T-helper 17 cell (primary cell): ENCODE results near the gene CXorf66. TPM values are rescaled to one million over a fixed set of nuclear protein-coding genes. Genes with fewer than 3 reads are reported as not detected.

Experiments
- ATAC-seq: fragments of 150-1000 bp; cut with Tn5 transposase; 2 replicates; pipeline ENCODE4 v1.10.0; 2021; ENCODE audit warnings: mild to moderate bottlenecking, moderate library complexity
- DNase-seq, 3 donors: peaks; one replicate each; pipeline versions ENCODE4 v3.0.0 to v3.0.0-alpha.2; 2020 to 2021
- H3K9me3 ChIP-seq: one replicate; pipeline ENCODE4 v1.7.0; 2013; ENCODE audit warnings: low read length, mild to moderate bottlenecking; ENCODE audit not compliant: control insufficient read depth, poor library complexity, severe bottlenecking
- H3K27ac Mint-ChIP-seq: one replicate; pipeline ENCODE4 v1.8.0; 2022; ENCODE audit warnings: mild to moderate bottlenecking, moderate library complexity, mixed read lengths
- H3K27me3 Mint-ChIP-seq: one replicate; pipeline ENCODE4 v1.8.0; 2022; ENCODE audit warnings: mixed read lengths
- H3K36me3 Mint-ChIP-seq: one replicate; pipeline ENCODE4 v1.8.0; 2022; ENCODE audit warnings: low read depth, mixed read lengths
- H3K4me1 Mint-ChIP-seq: one replicate; pipeline ENCODE4 v1.8.0; 2022; ENCODE audit warnings: mild to moderate bottlenecking, mixed read lengths
- H3K4me3 Mint-ChIP-seq: one replicate; pipeline ENCODE4 v1.8.0; 2022; ENCODE audit warnings: mild to moderate bottlenecking, moderate library complexity, mixed read lengths
- total RNA-seq, 4 donors: library from RNA in 2 of 4; stranded (reverse) in 2 of 4; gene quantifications; one replicate each; pipeline ENCODE4 v1.2.3 and lab custom pipeline; 2022 to 2026

CXorf66 gene
- total RNA-seq, 2 donors from 2014 or later: not detected

DNA sequence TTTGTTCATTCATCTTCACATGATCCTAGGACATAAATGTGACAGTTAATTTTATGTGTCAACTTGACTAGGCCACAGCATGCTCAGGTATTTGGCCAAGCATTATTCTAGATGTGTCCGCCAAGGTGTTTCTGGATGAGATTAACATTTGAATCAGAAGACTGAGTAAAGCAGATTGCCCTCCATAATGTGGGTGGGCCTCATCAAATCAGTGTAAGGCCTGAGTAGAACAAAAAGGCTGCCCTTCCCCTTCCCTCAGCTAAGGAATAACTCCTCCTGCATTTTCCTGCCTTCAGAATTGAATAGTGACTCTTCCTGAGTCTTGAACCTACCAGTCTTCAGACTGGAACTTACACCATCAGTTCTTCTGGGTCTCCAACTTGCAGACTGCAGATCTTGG, 50.9 kb downstream of the CXorf66 start:
- peaks cover 8% of the 10 kb centered on the region for H3K4me1 Mint-ChIP-seq
- DNase-seq: no peak
- no peak overlapping the region for H3K27ac Mint-ChIP-seq
- no peak for ATAC-seq
- no peak overlapping the region for H3K4me3 Mint-ChIP-seq
- H3K9me3 ChIP-seq: no peaks in the 10 kb centered on the region
- H3K36me3 Mint-ChIP-seq: no peaks in the 10 kb centered on the region
- no peaks in the 10 kb centered on the region for H3K27me3 Mint-ChIP-seq

DNA sequence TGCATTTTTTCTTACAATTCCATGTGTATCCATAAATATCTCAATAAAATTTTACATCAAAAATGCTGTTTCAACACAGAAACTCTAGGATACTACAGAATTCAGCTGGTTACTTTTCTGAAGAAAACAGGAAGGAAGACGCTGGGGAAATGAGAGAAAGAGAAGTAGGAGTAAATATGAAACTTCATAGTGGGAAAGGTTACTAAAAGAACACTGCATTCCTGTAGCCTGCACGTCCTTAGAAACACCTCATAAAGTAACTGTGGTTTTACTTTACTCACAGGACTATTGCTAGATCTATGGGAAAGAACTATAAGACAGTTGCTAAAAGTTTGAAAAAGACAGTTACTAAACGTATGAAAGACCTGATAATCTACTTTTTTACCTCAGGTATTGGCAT, 55.6 kb downstream of the CXorf66 start:
- DNase-seq: no peak
- no peak overlapping the region for H3K27ac Mint-ChIP-seq
- no peak for ATAC-seq
- H3K9me3 ChIP-seq: no peaks in the 10 kb centered on the region
- H3K36me3 Mint-ChIP-seq: no peaks in the 10 kb centered on the region
- peaks cover 20% of the 10 kb centered on the region for H3K4me1 Mint-ChIP-seq
- no peak overlapping the region for H3K4me3 Mint-ChIP-seq
- no peaks in the 10 kb centered on the region for H3K27me3 Mint-ChIP-seq

DNA sequence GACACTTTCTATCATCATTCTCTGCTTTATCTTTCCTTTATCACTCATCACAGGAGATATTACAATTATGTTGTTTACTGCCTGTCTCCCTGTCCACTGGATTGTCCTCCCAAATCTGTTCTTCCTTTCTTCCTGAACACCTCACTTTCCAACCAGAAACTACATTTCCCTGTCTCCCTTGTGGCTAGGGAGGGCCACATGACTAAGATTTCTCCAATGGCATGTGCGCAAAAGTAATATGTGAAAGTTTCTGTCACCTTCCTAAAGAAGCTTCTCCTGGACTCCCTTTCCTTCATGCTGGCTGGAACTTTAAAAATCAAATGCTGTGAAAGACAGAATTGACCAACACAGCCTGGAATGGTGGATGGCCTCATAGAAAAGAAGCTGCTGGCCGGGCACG, 58.2 kb downstream of the CXorf66 start:
- Mint-ChIP-seq H3K27me3 (no peaks in the 10 kb centered on the region), H3K27ac (no peak overlapping the region)

DNA sequence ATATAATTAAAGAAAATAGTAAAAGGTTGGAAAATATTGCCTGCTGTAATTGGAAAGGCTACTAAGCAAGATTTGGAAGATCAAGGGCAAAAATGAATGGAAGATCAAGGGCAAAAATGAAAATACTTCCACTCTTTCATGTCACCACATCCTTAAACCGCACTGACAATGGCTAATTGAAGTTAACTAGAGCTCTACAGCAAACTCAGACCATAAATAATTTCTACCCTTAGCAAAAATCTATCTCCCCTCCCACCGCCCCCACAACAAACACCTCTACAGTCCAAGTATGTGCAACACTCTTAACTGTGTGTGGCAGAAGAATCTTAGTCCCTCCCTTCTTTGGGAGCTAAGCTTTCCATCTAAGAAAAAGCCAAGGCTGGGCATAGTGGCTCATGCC, 59.6 kb downstream of the CXorf66 start:
- Mint-ChIP-seq H3K4me3 (no peak overlapping the region), H3K4me1 (peaks cover 20% of the 10 kb centered on the region), H3K27ac (no peak overlapping the region), H3K27me3 (no peaks in the 10 kb centered on the region), H3K36me3 (no peaks in the 10 kb centered on the region)
- no peaks in the 10 kb centered on the region for H3K9me3 ChIP-seq
- ATAC-seq (no peak), DNase-seq (no peak)

More for the DNA sequence above, 58.2 kb downstream of the CXorf66 start:
- ATAC-seq (no peak), DNase-seq (no peak)
- Mint-ChIP-seq H3K4me3 (no peak overlapping the region), H3K4me1 (peaks cover 22% of the 10 kb centered on the region), H3K36me3 (no peaks in the 10 kb centered on the region)
- H3K9me3 ChIP-seq: no peaks in the 10 kb centered on the region

Other genes with a start within 250 kb of the CXorf66 start
- gene ATP11C, start 32.5 kb downstream of the CXorf66 start, total RNA-seq: 10 to 100 TPM; 14.4 to 17.1 TPM